ENCODE data around the gene SLC44A1.
A peak's percentile ranks its signal among the peaks of the same experiment; 100 is the strongest.
"Not testable (repeated sequence)": the region's sequence is repeated elsewhere in the genome, so short reads cannot be mapped to it uniquely, and the experiment has no call there.

SLC44A1 gene

GRCh38 chr9:105242062-105242461, 2.4 kb upstream of the SLC44A1 start:
- DNase-seq (ENCODE audit: low read depth in 2 of 2): no peak

- no peak for DNase-seq (ENCODE audit: low read depth in 2 of 2)
These were observed 1.9 kb upstream of the SLC44A1 start for GRCh38 chr9:105242557-105242956.

- DNase-seq (ENCODE audit: low read depth in 2 of 2): peak; percentile 48 to 50
These were observed 1.3 kb upstream of the SLC44A1 start for GRCh38 chr9:105243015-105243686.

- DNase-seq (ENCODE audit: low read depth in 2 of 2): no peak
These were observed 230 bp downstream of the SLC44A1 start for GRCh38 chr9:105244734-105245028.

- DNase-seq (ENCODE audit: low read depth in 2 of 2): no peak
These were observed 809 bp downstream of the SLC44A1 start for GRCh38 chr9:105245029-105245890.

- no peak for DNase-seq (ENCODE audit: low read depth in 2 of 2)
These were observed 1.4 kb downstream of the SLC44A1 start for GRCh38 chr9:105245891-105246161.

- no peak for DNase-seq (ENCODE audit: low read depth in 2 of 2)
These were observed 2.3 kb downstream of the SLC44A1 start for GRCh38 chr9:105246656-105247173.

- DNase-seq (ENCODE audit: low read depth in 2 of 2): no peak
These were observed 4.2 kb downstream of the SLC44A1 start for GRCh38 chr9:105248691-105249090.

GRCh38 chr9:105251133-105251532, 6.7 kb downstream of the SLC44A1 start:
- no peak for DNase-seq (ENCODE audit: low read depth in 2 of 2)

GRCh38 chr9:105251733-105252404, 7.4 kb downstream of the SLC44A1 start:
- DNase-seq (ENCODE audit: low read depth in 2 of 2): no peak

- DNase-seq (ENCODE audit: low read depth in 2 of 2): no peak
These were observed 7.9 kb downstream of the SLC44A1 start for GRCh38 chr9:105252405-105252756.

- no peak for DNase-seq (ENCODE audit: low read depth in 2 of 2)
These were observed 9.8 kb downstream of the SLC44A1 start for GRCh38 chr9:105254226-105254625.

- DNase-seq (ENCODE audit: low read depth in 2 of 2): no peak
These were observed 11.0 kb downstream of the SLC44A1 start for GRCh38 chr9:105255421-105255820.

GRCh38 chr9:105256569-105256968, 12.1 kb downstream of the SLC44A1 start:
- not testable (repeated sequence) for DNase-seq (ENCODE audit: low read depth in 2 of 2)

GRCh38 chr9:105257809-105258208, 13.4 kb downstream of the SLC44A1 start:
- no peak for DNase-seq (ENCODE audit: low read depth in 2 of 2)

- no peak for DNase-seq (ENCODE audit: low read depth in 2 of 2)
These were observed 13.8 kb downstream of the SLC44A1 start for GRCh38 chr9:105258225-105258737.

- DNase-seq (ENCODE audit: low read depth in 2 of 2): no peak
These were observed 14.8 kb downstream of the SLC44A1 start for GRCh38 chr9:105259274-105259673.

- no peak for DNase-seq (ENCODE audit: low read depth in 2 of 2)
These were observed 15.5 kb downstream of the SLC44A1 start for GRCh38 chr9:105259731-105260612.

- no peak for DNase-seq (ENCODE audit: low read depth in 2 of 2)
These were observed 18.0 kb downstream of the SLC44A1 start for GRCh38 chr9:105262497-105262896.

GRCh38 chr9:105264380-105264779, 19.9 kb downstream of the SLC44A1 start:
- no peak for DNase-seq (ENCODE audit: low read depth in 2 of 2)

- not testable (repeated sequence) for DNase-seq (ENCODE audit: low read depth in 2 of 2)
These were observed 23.8 kb downstream of the SLC44A1 start for GRCh38 chr9:105268254-105268653.

GRCh38 chr9:105269593-105269992, 25.1 kb downstream of the SLC44A1 start:
- DNase-seq (ENCODE audit: low read depth in 2 of 2): no peak

Data from fibroblast of skin of left quadriceps (primary cell).